Adrenal gland (tissue), 5 donors: ENCODE measurements around the gene CLUH.

Experiments
- POLR2A ChIP-seq, 2 donors: fragments of 450-650 bp; IDR thresholded peaks; one replicate each; pipeline ENCODE4 v1.6.1; 2017; ENCODE audit warnings: antibody characterized with exemption in 2 of 2, mild to moderate bottlenecking in 2 of 2, moderate library complexity in 1 of 2
- TF ChIP-seq, protein P1 (sequence below), 6 experiments: fragments of 450-650 bp in 4 of 6; fragments of 200-600 bp in 2 of 6; sonication (generic) in 1 of 6; IDR thresholded peaks; 1 replicate in 5 of 6; 2 replicates in 1 of 6; pipeline versions ENCODE4 v1.5.1 to v1.8.0; 2016 to 2021; ENCODE audit warnings: antibody characterized with exemption in 6 of 6, mild to moderate bottlenecking in 2 of 6, moderate library complexity in 1 of 6
- donor health status: DM: no; HTN: no; CAD: no.

DNA sequence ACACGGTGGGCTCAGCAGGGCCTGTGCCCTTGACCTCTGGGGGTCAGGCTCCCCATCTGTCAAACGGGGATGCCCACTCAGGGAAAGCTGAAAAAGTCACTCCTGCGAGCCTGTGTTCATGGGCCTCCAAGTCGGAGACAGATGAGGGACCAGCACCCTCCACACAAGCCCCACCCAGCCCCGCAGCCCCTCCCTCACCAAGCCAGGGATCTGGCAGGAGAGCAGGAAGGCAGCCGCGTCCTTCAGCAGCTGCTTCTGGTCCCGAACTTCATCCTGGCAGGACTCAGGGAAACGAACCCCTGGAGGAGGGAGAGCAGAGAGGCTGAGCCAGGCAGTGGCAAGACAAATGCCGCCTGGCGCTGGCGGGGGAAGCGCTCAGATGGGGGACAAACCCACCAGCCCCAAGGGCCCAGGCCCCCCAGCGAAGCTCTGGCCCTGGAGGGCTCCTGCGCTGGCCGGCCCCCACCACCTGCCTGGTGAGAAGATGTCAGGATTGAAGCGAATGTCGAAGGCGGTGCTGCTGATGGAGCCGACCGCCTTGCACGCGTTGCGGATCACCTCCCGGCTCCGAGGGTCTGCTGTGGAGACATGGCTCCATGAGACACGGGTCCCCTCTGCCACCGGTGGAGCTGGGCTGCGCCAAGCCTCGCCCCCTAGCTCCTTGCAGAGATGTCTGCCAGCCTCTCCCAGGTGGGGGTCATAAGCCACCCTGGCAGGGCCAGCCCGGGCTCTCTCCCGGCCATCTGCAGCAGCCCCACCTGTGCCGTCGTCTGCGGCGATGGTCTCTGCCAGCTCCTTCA, 15.4 kb downstream of the CLUH start:
- TF ChIP-seq, protein P1, sequence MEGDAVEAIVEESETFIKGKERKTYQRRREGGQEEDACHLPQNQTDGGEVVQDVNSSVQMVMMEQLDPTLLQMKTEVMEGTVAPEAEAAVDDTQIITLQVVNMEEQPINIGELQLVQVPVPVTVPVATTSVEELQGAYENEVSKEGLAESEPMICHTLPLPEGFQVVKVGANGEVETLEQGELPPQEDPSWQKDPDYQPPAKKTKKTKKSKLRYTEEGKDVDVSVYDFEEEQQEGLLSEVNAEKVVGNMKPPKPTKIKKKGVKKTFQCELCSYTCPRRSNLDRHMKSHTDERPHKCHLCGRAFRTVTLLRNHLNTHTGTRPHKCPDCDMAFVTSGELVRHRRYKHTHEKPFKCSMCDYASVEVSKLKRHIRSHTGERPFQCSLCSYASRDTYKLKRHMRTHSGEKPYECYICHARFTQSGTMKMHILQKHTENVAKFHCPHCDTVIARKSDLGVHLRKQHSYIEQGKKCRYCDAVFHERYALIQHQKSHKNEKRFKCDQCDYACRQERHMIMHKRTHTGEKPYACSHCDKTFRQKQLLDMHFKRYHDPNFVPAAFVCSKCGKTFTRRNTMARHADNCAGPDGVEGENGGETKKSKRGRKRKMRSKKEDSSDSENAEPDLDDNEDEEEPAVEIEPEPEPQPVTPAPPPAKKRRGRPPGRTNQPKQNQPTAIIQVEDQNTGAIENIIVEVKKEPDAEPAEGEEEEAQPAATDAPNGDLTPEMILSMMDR (IDR thresholded peaks at IDR 0.05), result no peak
- TF ChIP-seq POLR2A (IDR thresholded peaks at IDR 0.05), result no peak
